ENCODE data around the gene IGF2R. TPM values are rescaled to one million over a fixed set of nuclear protein-coding genes. Genes with fewer than 3 reads are reported as not detected.
"Not testable (repeated sequence)": the region's sequence is repeated elsewhere in the genome, so short reads cannot be mapped to it uniquely, and the experiment has no call there.

The IGF2R gene
- total and polyA plus RNA-seq, 2 experiments from 2014 or later = 61.2 to 132 TPM

- 94% methylated on average over 2 of the region's 2 CpGs for WGBS (ENCODE audit: low lambda C conversion rate, missing lambda C conversion rate)
- no peak overlapping the region for H2AFZ ChIP-seq
- H3K27me3 ChIP-seq = no peaks in the 10 kb centered on the region
- H3K36me3 ChIP-seq (replicated peaks; ENCODE audit: insufficient read depth, low read depth) = no peaks in the 10 kb centered on the region
- DNase-seq (ENCODE audit: low spot score) = no peak
- TF ChIP-seq EZH2 (IDR thresholded peaks at IDR 0.05; ENCODE audit: borderline replicate concordance) (no peak), CTCF (IDR thresholded peaks at IDR 0.05; ENCODE audit: poor library complexity) (no peak), EZH2phosphoT487 (IDR thresholded peaks at IDR 0.05; ENCODE audit: low read depth, severe bottlenecking, unreplicated experiment) (no peak)
- H3K79me2 ChIP-seq = peaks cover 100% of the 10 kb centered on the region
- no peak overlapping the region for H3K4me3 ChIP-seq
- H3K9me2 ChIP-seq (replicated peaks; ENCODE audit: insufficient read depth) = no peaks in the 10 kb centered on the region
- H3K9me3 ChIP-seq (ENCODE audit: low read depth) = no peaks in the 10 kb centered on the region
- no peak overlapping the region for H3K4me2 ChIP-seq
- no peaks in the 10 kb centered on the region for H3K4me1 ChIP-seq (ENCODE audit: insufficient read depth)
- peaks cover 85% of the 10 kb centered on the region for H4K20me1 ChIP-seq (ENCODE audit: insufficient read depth, poor library complexity, severe bottlenecking)
- H3K27ac ChIP-seq = no peak overlapping the region
These were observed 29.7 kb downstream of the IGF2R start for GRCh38 chr6:159998538-159998937.

- no peak for DNase-seq (ENCODE audit: low spot score)
- Histone ChIP-seq H2AFZ (no peak overlapping the region), H3K9me3 (ENCODE audit: low read depth) (no peaks in the 10 kb centered on the region), H3K4me2 (no peak overlapping the region), H3K9me2 (replicated peaks; ENCODE audit: insufficient read depth) (no peaks in the 10 kb centered on the region), H3K36me3 (replicated peaks; ENCODE audit: insufficient read depth, low read depth) (no peaks in the 10 kb centered on the region), H3K4me1 (ENCODE audit: insufficient read depth) (no peaks in the 10 kb centered on the region), H3K79me2 (peaks cover 100% of the 10 kb centered on the region), H3K27ac (no peak overlapping the region), H4K20me1 (ENCODE audit: insufficient read depth, poor library complexity, severe bottlenecking) (peaks cover 86% of the 10 kb centered on the region), H3K4me3 (no peak overlapping the region), H3K27me3 (no peaks in the 10 kb centered on the region)
- WGBS (ENCODE audit: low lambda C conversion rate, missing lambda C conversion rate) = 81% methylated on average over 6 of the region's 6 CpGs
- TF ChIP-seq CTCF (IDR thresholded peaks at IDR 0.05; ENCODE audit: poor library complexity) (no peak), EZH2 (IDR thresholded peaks at IDR 0.05; ENCODE audit: borderline replicate concordance) (no peak), EZH2phosphoT487 (IDR thresholded peaks at IDR 0.05; ENCODE audit: low read depth, severe bottlenecking, unreplicated experiment) (no peak)
These were observed 30.4 kb downstream of the IGF2R start for GRCh38 chr6:159999240-159999671.

GRCh38 chr6:160000280-160000704, 31.4 kb downstream of the IGF2R start:
- Histone ChIP-seq H2AFZ (no peak overlapping the region), H3K9me3 (ENCODE audit: low read depth) (no peaks in the 10 kb centered on the region), H3K4me2 (no peak overlapping the region), H3K4me3 (no peak overlapping the region), H3K4me1 (ENCODE audit: insufficient read depth) (no peaks in the 10 kb centered on the region), H3K27me3 (no peaks in the 10 kb centered on the region), H3K79me2 (peaks cover 100% of the 10 kb centered on the region), H4K20me1 (ENCODE audit: insufficient read depth, poor library complexity, severe bottlenecking) (peaks cover 82% of the 10 kb centered on the region), H3K9me2 (replicated peaks; ENCODE audit: insufficient read depth) (no peaks in the 10 kb centered on the region), H3K36me3 (replicated peaks; ENCODE audit: insufficient read depth, low read depth) (no peaks in the 10 kb centered on the region), H3K27ac (no peak overlapping the region)
- TF ChIP-seq EZH2 (IDR thresholded peaks at IDR 0.05; ENCODE audit: borderline replicate concordance) (no peak), EZH2phosphoT487 (IDR thresholded peaks at IDR 0.05; ENCODE audit: low read depth, severe bottlenecking, unreplicated experiment) (no peak), CTCF (IDR thresholded peaks at IDR 0.05; ENCODE audit: poor library complexity) (no peak)
- WGBS (ENCODE audit: low lambda C conversion rate, missing lambda C conversion rate) = 94% methylated on average over 8 of the region's 8 CpGs
- DNase-seq (ENCODE audit: low spot score) = no peak

- Histone ChIP-seq H4K20me1 (ENCODE audit: insufficient read depth, poor library complexity, severe bottlenecking) (peaks cover 76% of the 10 kb centered on the region), H3K79me2 (peaks cover 100% of the 10 kb centered on the region)
- H3K9me2 ChIP-seq (replicated peaks; ENCODE audit: insufficient read depth); DNase-seq (ENCODE audit: low spot score); H3K9me3 ChIP-seq (ENCODE audit: low read depth); H3K27me3 ChIP-seq; H2AFZ ChIP-seq; H3K4me3 ChIP-seq; H3K36me3 ChIP-seq (replicated peaks; ENCODE audit: insufficient read depth, low read depth); H3K4me2 ChIP-seq; H3K4me1 ChIP-seq (ENCODE audit: insufficient read depth); H3K27ac ChIP-seq: not testable (repeated sequence)
- 90% methylated on average over 9 of the region's 9 CpGs for WGBS (ENCODE audit: low lambda C conversion rate, missing lambda C conversion rate)
These were observed 32.1 kb downstream of the IGF2R start for GRCh38 chr6:160000893-160001427.
